ENCODE measurements around the gene SNRNP25. TPM values are rescaled to one million over a fixed set of nuclear protein-coding genes. Genes with fewer than 3 reads are reported as not detected.

The SNRNP25 gene
- total and polyA plus RNA-seq, 9 of the 15 experiments (the other 6 are each of a cell fraction or from before 2014, with no cell fraction given), result 59.0 to 176 (median 108) TPM

DNA sequence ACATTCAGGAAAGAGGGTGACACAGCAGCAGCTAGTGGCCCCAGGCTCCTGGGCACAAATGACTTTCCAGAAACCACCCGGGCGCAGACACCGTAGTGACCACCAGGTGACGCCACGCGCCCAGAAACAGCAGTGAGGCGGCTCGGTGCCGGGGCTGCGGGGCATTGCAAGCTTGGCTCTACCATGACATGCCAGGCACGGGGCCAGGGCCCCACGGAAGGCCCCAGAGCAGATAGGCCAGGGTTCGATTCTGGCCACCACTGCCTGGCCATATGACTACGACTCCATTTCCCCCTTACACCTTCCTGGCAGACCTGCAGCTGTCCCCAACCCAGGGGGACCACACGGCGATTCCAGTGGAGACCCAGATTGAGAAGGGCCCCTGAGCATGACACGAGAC is 12.1 kb downstream of the SNRNP25 start (continued):
- no peak for TF ChIP-seq HDGF (IDR thresholded peaks at IDR 0.05)
- no peak for TF ChIP-seq CBX5 (IDR thresholded peaks at IDR 0.05; ENCODE audit: borderline replicate concordance, low read depth)
- TF ChIP-seq ZNF347 (CRISPR knock-in tag; IDR thresholded peaks at IDR 0.05; ENCODE audit: low read depth), result no peak
- TF ChIP-seq ZNF12 (CRISPR knock-in tag; IDR thresholded peaks at IDR 0.05), result no peak
- TF ChIP-seq THRA (IDR thresholded peaks at IDR 0.05), result no peak
- no peak for TF ChIP-seq PHTF2 (CRISPR knock-in tag; IDR thresholded peaks at IDR 0.05)
- no peak for TF ChIP-seq JUN (IDR thresholded peaks at IDR 0.05; ENCODE audit: borderline replicate concordance, low read depth, low read length)
- TF ChIP-seq JUN (CRISPR knock-in tag; IDR thresholded peaks at IDR 0.05; ENCODE audit: borderline replicate concordance), result no peak
- no peak for TF ChIP-seq KLF13 (tag; IDR thresholded peaks at IDR 0.05; ENCODE audit: borderline replicate concordance, low read depth)
- TF ChIP-seq LCOR (CRISPR knock-in tag; IDR thresholded peaks at IDR 0.05), result no peak
- no peak for TF ChIP-seq ARNT (IDR thresholded peaks at IDR 0.05)
- no peak for TF ChIP-seq TAL1 (IDR thresholded peaks at IDR 0.05)
- TF ChIP-seq HIVEP1 (CRISPR knock-in tag; IDR thresholded peaks at IDR 0.05), result no peak
- TF ChIP-seq GTF2E2 (tag; IDR thresholded peaks at IDR 0.05), result no peak
- no peak for TF ChIP-seq TEAD4 (IDR thresholded peaks at IDR 0.05; ENCODE audit: low read length)
- TF ChIP-seq TEAD4 (CRISPR knock-in tag; IDR thresholded peaks at IDR 0.05; ENCODE audit: borderline replicate concordance), result no peak
- TF ChIP-seq TRIM28 (IDR thresholded peaks at IDR 0.05), result no peak
- no peak for TF ChIP-seq LEF1 (IDR thresholded peaks at IDR 0.05)
- TF ChIP-seq FOXJ2 (tag; IDR thresholded peaks at IDR 0.05), result no peak
- no peak for TF ChIP-seq ESRRB (CRISPR knock-in tag; IDR thresholded peaks at IDR 0.05; ENCODE audit: borderline replicate concordance)
- no peak for TF ChIP-seq ZNF175 (CRISPR knock-in tag; IDR thresholded peaks at IDR 0.05; ENCODE audit: low read depth)
- TF ChIP-seq ZC3H11A (IDR thresholded peaks at IDR 0.05; ENCODE audit: low read depth, low read length), result no peak
- TF ChIP-seq, protein P1, sequence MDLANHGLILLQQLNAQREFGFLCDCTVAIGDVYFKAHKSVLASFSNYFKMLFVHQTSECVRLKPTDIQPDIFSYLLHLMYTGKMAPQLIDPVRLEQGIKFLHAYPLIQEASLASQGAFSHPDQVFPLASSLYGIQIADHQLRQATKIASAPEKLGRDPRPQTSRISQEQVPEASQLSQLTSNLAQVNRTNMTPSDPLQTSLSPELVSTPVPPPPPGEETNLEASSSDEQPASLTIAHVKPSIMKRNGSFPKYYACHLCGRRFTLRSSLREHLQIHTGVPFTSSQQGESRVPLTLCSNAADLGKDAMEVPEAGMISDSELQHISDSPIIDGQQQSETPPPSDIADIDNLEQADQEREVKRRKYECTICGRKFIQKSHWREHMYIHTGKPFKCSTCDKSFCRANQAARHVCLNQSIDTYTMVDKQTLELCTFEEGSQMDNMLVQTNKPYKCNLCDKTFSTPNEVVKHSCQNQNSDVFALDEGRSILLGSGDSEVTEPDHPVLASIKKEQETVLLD (IDR thresholded peaks at IDR 0.05), result no peak
- TF ChIP-seq ZNF24 (IDR thresholded peaks at IDR 0.05), result 0 out of 2 replicates have a peak, but pooled peaks have one; percentile 51
- TF ChIP-seq MED1 (CRISPR knock-in tag; IDR thresholded peaks at IDR 0.05; ENCODE audit: borderline replicate concordance), result no peak
- TF ChIP-seq ARHGAP35 (IDR thresholded peaks at IDR 0.05; ENCODE audit: partially characterized antibody), result no peak
